ACHN (cell line): ENCODE measurements around the gene DNAJC17.

Experiments used
- DNase-seq: peaks from one replicate; pipeline ENCODE4 v3.0.0-alpha.2; 2015
- in situ Hi-C: cut with HindIII; loops from 2 replicates; pipeline ENCODE4 v1.10.0; 2017; ENCODE audit warnings: low sequenced_read_pairs, low pct_ligation_motif_present, low pct_unique_long_range_greater_than_20kb

DNAJC17 gene

GRCh38 chr15:40807028-40807887 lies at the start of gene DNAJC17, which contains the start of gene ZFYVE19:
TSS of gene DNAJC17 (minus strand) at chr15:40807473. CDS start at chr15:40807446, 27 bp downstream.
TSS of gene ZFYVE19 (plus strand) at chr15:40807089. CDS start at chr15:40807590, 501 bp downstream.
- in situ Hi-C loops, result no loop called here
- peak; percentile 97 for DNase-seq

GRCh38 chr15:40856746-40857145 lies 49.5 kb upstream of the DNAJC17 start:
- DNase-seq, result no peak
- in situ Hi-C loops, result no loop called here

- DNase-seq, result no peak
- in situ Hi-C loops, result no loop called here
These were observed 48.5 kb upstream of the DNAJC17 start for GRCh38 chr15:40855706-40856234.

GRCh38 chr15:40854161-40854560 lies 46.9 kb upstream of the DNAJC17 start:
- in situ Hi-C loops, result no loop called here
- DNase-seq, result no peak

- in situ Hi-C loops, result no loop called here
- DNase-seq, result no peak
These were observed 46.1 kb upstream of the DNAJC17 start for GRCh38 chr15:40853241-40853890.

GRCh38 chr15:40852529-40852928 lies 45.3 kb upstream of the DNAJC17 start:
- in situ Hi-C loops, result no loop called here
- DNase-seq, result no peak

- no peak for DNase-seq
- in situ Hi-C loops, result no loop called here
These were observed 43.4 kb upstream of the DNAJC17 start for GRCh38 chr15:40850576-40851112.

GRCh38 chr15:40847223-40847961 lies 40.1 kb upstream of the DNAJC17 start:
- peak; percentile 65 for DNase-seq
- in situ Hi-C loops, result no loop called here

- in situ Hi-C loops, result no loop called here
- DNase-seq, result no peak
These were observed 39.6 kb upstream of the DNAJC17 start for GRCh38 chr15:40846841-40847222.

- no peak for DNase-seq
- in situ Hi-C loops, result no loop called here
These were observed 38.4 kb upstream of the DNAJC17 start for GRCh38 chr15:40845511-40846284.

- DNase-seq, result no peak
- in situ Hi-C loops, result no loop called here
These were observed 37.8 kb upstream of the DNAJC17 start for GRCh38 chr15:40845036-40845435.

GRCh38 chr15:40844696-40845030 lies 37.4 kb upstream of the DNAJC17 start:
- in situ Hi-C loops, result no loop called here
- DNase-seq, result no peak

- in situ Hi-C loops, result no loop called here
- peak; percentile 37 for DNase-seq
These were observed 36.8 kb upstream of the DNAJC17 start, which contains the start of gene SPINT1 for GRCh38 chr15:40843885-40844695. TSS of gene SPINT1 (plus strand) at chr15:40844048. CDS start at chr15:40844555, 507 bp downstream.

GRCh38 chr15:40843261-40843884 lies 36.1 kb upstream of the DNAJC17 start:
- DNase-seq, result no peak
- in situ Hi-C loops, result no loop called here

GRCh38 chr15:40841741-40842140 lies 34.5 kb upstream of the DNAJC17 start:
- in situ Hi-C loops, result no loop called here
- no peak for DNase-seq

GRCh38 chr15:40838756-40839155 lies 31.5 kb upstream of the DNAJC17 start:
- DNase-seq, result no peak
- in situ Hi-C loops, result no loop called here

GRCh38 chr15:40836020-40836419 lies 28.7 kb upstream of the DNAJC17 start:
- DNase-seq, result no peak
- in situ Hi-C loops, result no loop called here
